ENCODE measurements around the gene PHF13.
"Not testable (repeated sequence)": the region's sequence is repeated elsewhere in the genome, so short reads cannot be mapped to it uniquely, and the experiment has no call there.

Gene PHF13

GRCh38 chr1:6635910-6636760 is 22.6 kb downstream of the PHF13 start:
- DNase-seq (ENCODE audit: low spot score): no peak
- no peak for TF ChIP-seq CTCF (IDR thresholded peaks at IDR 0.05; ENCODE audit: extremely low read depth, insufficient read depth, missing control alignments)
- in situ Hi-C loops (cut with MboI; ENCODE audit: low pct_unique_long_range_greater_than_20kb, low sequenced_read_pairs, unreplicated experiment): no loop called here

- DNase-seq (ENCODE audit: low spot score); in situ Hi-C loops (cut with MboI; ENCODE audit: low pct_unique_long_range_greater_than_20kb, low sequenced_read_pairs, unreplicated experiment): not testable (repeated sequence)
Measured at GRCh38 chr1:6636778-6637177, 23.2 kb downstream of the PHF13 start.

GRCh38 chr1:6637770-6638169 is 24.2 kb downstream of the PHF13 start:
- in situ Hi-C loops (cut with MboI; ENCODE audit: low pct_unique_long_range_greater_than_20kb, low sequenced_read_pairs, unreplicated experiment): no loop called here
- no peak for DNase-seq (ENCODE audit: low spot score)
- no peak for TF ChIP-seq CTCF (IDR thresholded peaks at IDR 0.05; ENCODE audit: extremely low read depth, insufficient read depth, missing control alignments)

- DNase-seq (ENCODE audit: low spot score): no peak
- in situ Hi-C loops (cut with MboI; ENCODE audit: low pct_unique_long_range_greater_than_20kb, low sequenced_read_pairs, unreplicated experiment): no loop called here
Measured at GRCh38 chr1:6638226-6638625, 24.7 kb downstream of the PHF13 start.

GRCh38 chr1:6640867-6641266 is 27.3 kb downstream of the PHF13 start:
- DNase-seq (ENCODE audit: low spot score); in situ Hi-C loops (cut with MboI; ENCODE audit: low pct_unique_long_range_greater_than_20kb, low sequenced_read_pairs, unreplicated experiment): not testable (repeated sequence)

More at GRCh38 chr1:6638226-6638625, 24.7 kb downstream of the PHF13 start:
- no peak for TF ChIP-seq CTCF (IDR thresholded peaks at IDR 0.05; ENCODE audit: extremely low read depth, insufficient read depth, missing control alignments)

GRCh38 chr1:6645018-6645417 is 31.5 kb downstream of the PHF13 start:
- no peak for TF ChIP-seq CTCF (IDR thresholded peaks at IDR 0.05; ENCODE audit: extremely low read depth, insufficient read depth, missing control alignments)
- no peak for DNase-seq (ENCODE audit: low spot score)
- in situ Hi-C loops (cut with MboI; ENCODE audit: low pct_unique_long_range_greater_than_20kb, low sequenced_read_pairs, unreplicated experiment): no loop called here

GRCh38 chr1:6646499-6647148 is 33.1 kb downstream of the PHF13 start:
- peak; percentile 62 for DNase-seq (ENCODE audit: low spot score)
- TF ChIP-seq CTCF (IDR thresholded peaks at IDR 0.05; ENCODE audit: extremely low read depth, insufficient read depth, missing control alignments): peak; percentile 49
- in situ Hi-C loops (cut with MboI; ENCODE audit: low pct_unique_long_range_greater_than_20kb, low sequenced_read_pairs, unreplicated experiment): no loop called here
